ENCODE results near the gene DNAAF6.

GRCh38 chrX:107272431-107272921 is 66.1 kb downstream of the DNAAF6 start:
- TF ChIP-seq SMC3 (conservative IDR thresholded peaks at IDR 0.05; ENCODE audit: poor library complexity) (no peak), RAD21 (conservative IDR thresholded peaks at IDR 0.05) (no peak), MXI1 (conservative IDR thresholded peaks at IDR 0.05; ENCODE audit: poor library complexity, severe bottlenecking) (no peak)
- TF ChIP-seq, protein P1, sequence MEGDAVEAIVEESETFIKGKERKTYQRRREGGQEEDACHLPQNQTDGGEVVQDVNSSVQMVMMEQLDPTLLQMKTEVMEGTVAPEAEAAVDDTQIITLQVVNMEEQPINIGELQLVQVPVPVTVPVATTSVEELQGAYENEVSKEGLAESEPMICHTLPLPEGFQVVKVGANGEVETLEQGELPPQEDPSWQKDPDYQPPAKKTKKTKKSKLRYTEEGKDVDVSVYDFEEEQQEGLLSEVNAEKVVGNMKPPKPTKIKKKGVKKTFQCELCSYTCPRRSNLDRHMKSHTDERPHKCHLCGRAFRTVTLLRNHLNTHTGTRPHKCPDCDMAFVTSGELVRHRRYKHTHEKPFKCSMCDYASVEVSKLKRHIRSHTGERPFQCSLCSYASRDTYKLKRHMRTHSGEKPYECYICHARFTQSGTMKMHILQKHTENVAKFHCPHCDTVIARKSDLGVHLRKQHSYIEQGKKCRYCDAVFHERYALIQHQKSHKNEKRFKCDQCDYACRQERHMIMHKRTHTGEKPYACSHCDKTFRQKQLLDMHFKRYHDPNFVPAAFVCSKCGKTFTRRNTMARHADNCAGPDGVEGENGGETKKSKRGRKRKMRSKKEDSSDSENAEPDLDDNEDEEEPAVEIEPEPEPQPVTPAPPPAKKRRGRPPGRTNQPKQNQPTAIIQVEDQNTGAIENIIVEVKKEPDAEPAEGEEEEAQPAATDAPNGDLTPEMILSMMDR (IDR thresholded peaks at IDR 0.05; ENCODE audit: poor library complexity, severe bottlenecking) = no peak
